Measurements from ENCODE around the gene GPR158.

GRCh38 chr10:25631471-25631870 is 456.7 kb downstream of the GPR158 start:
- TF ChIP-seq CTCF (IDR thresholded peaks at IDR 0.05; ENCODE audit: insufficient read depth, low read length, poor library complexity, severe bottlenecking) (no peak), EZH2phosphoT487 (conservative IDR thresholded peaks at IDR 0.05; ENCODE audit: low read length) (no peak)
